ENCODE measurements around the gene GRM8. TPM values are rescaled to one million over a fixed set of nuclear protein-coding genes. Genes with fewer than 3 reads are reported as not detected.
A peak's percentile ranks its signal among the peaks of the same experiment; 100 is the strongest.

Gene GRM8
- total and polyA plus RNA-seq, 2 donors from 2014 or later = 3.2 TPM; not detected in 1

GRCh38 chr7:127081539-127081938, 171.2 kb downstream of the GRM8 start:
- FAIRE-seq = no peak

DNA sequence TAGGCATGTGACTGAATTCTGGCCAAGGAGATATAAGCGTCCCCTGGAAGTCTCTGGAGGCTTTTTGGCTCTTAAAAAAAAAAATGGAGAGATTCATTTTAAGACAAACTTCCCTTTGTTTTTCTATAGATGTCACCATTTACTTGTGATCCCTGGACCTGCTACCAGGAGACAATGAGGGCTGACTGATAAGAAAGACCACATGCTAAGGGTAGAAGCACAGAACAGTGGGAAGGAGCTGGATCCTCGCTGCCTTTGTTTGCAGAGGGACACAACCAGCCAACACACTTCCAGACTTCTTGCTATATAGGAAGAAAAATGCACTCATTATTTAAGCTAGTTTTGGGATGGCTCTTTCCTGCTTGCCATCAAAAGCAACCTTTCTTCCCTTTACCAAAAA, 172.2 kb downstream of the GRM8 start:
- H3K9me3 ChIP-seq (ENCODE audit: control insufficient read depth in 2 of 3, insufficient read depth in 1 of 3, low read length in 3 of 3) = no peaks in the 10 kb centered on the region
- no peaks in the 10 kb centered on the region for H3K27me3 ChIP-seq (ENCODE audit: control insufficient read depth, insufficient read depth, low read length)
- H3K9ac ChIP-seq (ENCODE audit: low read length in 3 of 3) = no peak overlapping the region
- FAIRE-seq (no peak), DNase-seq (no peak)
- no peak overlapping the region for H3K27ac ChIP-seq (ENCODE audit: low read depth in 2 of 2, low read length in 2 of 2)
- no peak for TF ChIP-seq CTCF (IDR thresholded peaks at IDR 0.05; ENCODE audit: borderline replicate concordance, extremely low read depth, insufficient read depth)
- intact Hi-C loops (cut with DNase I) = no loop called here
- no peaks in the 10 kb centered on the region for H3K4me1 ChIP-seq (ENCODE audit: control insufficient read depth in 2 of 3, insufficient read depth in 2 of 3, low read depth in 1 of 3, low read length in 3 of 3)
- no peaks in the 10 kb centered on the region for H3K36me3 ChIP-seq (ENCODE audit: control insufficient read depth in 2 of 3, insufficient read depth in 3 of 3, low read length in 3 of 3)
- H3K4me3 ChIP-seq (ENCODE audit: low read length in 3 of 3) = no peak overlapping the region

More at GRCh38 chr7:127081539-127081938, 171.2 kb downstream of the GRM8 start:
- no peak for DNase-seq
- H3K9me3 ChIP-seq (ENCODE audit: control insufficient read depth in 2 of 3, insufficient read depth in 1 of 3, low read length in 3 of 3) = no peaks in the 10 kb centered on the region
- H3K36me3 ChIP-seq (ENCODE audit: control insufficient read depth in 2 of 3, insufficient read depth in 3 of 3, low read length in 3 of 3) = no peaks in the 10 kb centered on the region
- no peak for TF ChIP-seq CTCF (IDR thresholded peaks at IDR 0.05; ENCODE audit: borderline replicate concordance, extremely low read depth, insufficient read depth)
- no peak overlapping the region for H3K4me3 ChIP-seq (ENCODE audit: low read length in 3 of 3)
- H3K27ac ChIP-seq (ENCODE audit: low read depth in 2 of 2, low read length in 2 of 2) = no peak overlapping the region
- no peak overlapping the region for H3K9ac ChIP-seq (ENCODE audit: low read length in 3 of 3)
- intact Hi-C loops (cut with DNase I) = no loop called here
- no peaks in the 10 kb centered on the region for H3K4me1 ChIP-seq (ENCODE audit: control insufficient read depth in 2 of 3, insufficient read depth in 2 of 3, low read depth in 1 of 3, low read length in 3 of 3)
- H3K27me3 ChIP-seq (ENCODE audit: control insufficient read depth, insufficient read depth, low read length) = no peaks in the 10 kb centered on the region

DNA sequence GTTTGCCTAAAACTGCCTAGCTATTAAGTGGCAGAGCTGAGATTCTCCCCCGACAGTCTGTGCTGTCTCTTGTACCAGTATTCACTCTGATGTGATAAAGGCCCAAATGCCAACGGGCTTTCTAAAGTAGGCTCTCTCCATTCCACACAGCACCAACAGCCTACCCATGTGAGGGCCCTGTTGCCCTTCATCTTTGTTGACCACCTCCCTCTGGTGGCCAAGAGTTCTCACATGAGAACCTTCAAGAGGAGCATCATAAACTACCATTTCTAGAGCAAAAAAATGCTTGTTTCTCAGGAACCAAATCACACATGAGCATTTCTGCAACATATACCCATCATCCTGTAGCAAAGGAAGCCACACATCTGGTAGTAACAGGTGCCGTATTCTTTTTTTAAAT, 185.8 kb downstream of the GRM8 start:
- peak; percentile 16 for TF ChIP-seq CTCF (IDR thresholded peaks at IDR 0.05; ENCODE audit: borderline replicate concordance, extremely low read depth, insufficient read depth)
- Histone ChIP-seq H3K9me3 (ENCODE audit: control insufficient read depth in 2 of 3, insufficient read depth in 1 of 3, low read length in 3 of 3) (peaks cover 0 to 7% (median 0%) of the 10 kb centered on the region in 3 donors), H3K9ac (ENCODE audit: low read length in 3 of 3) (no peak overlapping the region), H3K4me3 (ENCODE audit: low read length in 3 of 3) (no peak overlapping the region), H3K27ac (ENCODE audit: low read depth in 2 of 2, low read length in 2 of 2) (no peak overlapping the region), H3K27me3 (ENCODE audit: control insufficient read depth, insufficient read depth, low read length) (no peaks in the 10 kb centered on the region), H3K4me1 (ENCODE audit: control insufficient read depth in 2 of 3, insufficient read depth in 2 of 3, low read depth in 1 of 3, low read length in 3 of 3) (no peaks in the 10 kb centered on the region), H3K36me3 (ENCODE audit: control insufficient read depth in 2 of 3, insufficient read depth in 3 of 3, low read length in 3 of 3) (no peaks in the 10 kb centered on the region)
- FAIRE-seq (no peak), DNase-seq (peak in 1 of 5 donors; percentile 37)
- intact Hi-C loops (cut with DNase I) = no loop called here

DNA sequence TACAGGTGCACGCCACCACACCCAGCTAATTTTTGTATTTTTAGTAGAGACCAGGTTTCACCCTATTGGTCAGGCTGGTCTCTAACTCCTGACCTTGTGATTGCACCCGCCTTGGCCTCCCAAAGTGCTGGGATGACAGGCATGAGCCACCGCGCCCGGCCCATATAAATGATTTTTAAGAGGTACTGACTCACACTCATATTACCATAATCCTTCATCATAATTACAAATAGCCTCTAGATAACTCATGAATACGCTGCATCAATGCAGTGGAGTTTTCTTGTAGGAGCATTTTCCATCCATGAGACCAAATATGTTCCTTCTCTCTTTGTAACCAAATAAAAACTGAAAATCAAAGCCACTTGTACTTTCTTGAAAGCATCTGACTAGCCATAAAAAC, 193.3 kb downstream of the GRM8 start:
- Histone ChIP-seq H3K9ac (ENCODE audit: low read length in 3 of 3) (no peak overlapping the region), H3K27ac (ENCODE audit: low read depth in 2 of 2, low read length in 2 of 2) (no peak overlapping the region), H3K4me3 (ENCODE audit: low read length in 3 of 3) (no peak overlapping the region), H3K4me1 (ENCODE audit: control insufficient read depth in 2 of 3, insufficient read depth in 2 of 3, low read depth in 1 of 3, low read length in 3 of 3) (no peaks in the 10 kb centered on the region), H3K36me3 (ENCODE audit: control insufficient read depth in 2 of 3, insufficient read depth in 3 of 3, low read length in 3 of 3) (no peaks in the 10 kb centered on the region), H3K9me3 (ENCODE audit: control insufficient read depth in 2 of 3, insufficient read depth in 1 of 3, low read length in 3 of 3) (no peaks in the 10 kb centered on the region), H3K27me3 (ENCODE audit: control insufficient read depth, insufficient read depth, low read length) (no peaks in the 10 kb centered on the region)
- intact Hi-C loops (cut with DNase I) = no loop called here
- no peak for DNase-seq
- no peak for FAIRE-seq
- no peak for TF ChIP-seq CTCF (IDR thresholded peaks at IDR 0.05; ENCODE audit: borderline replicate concordance, extremely low read depth, insufficient read depth)

Data from kidney (tissue), 14 donors.